ENCODE measurements around the gene GRIPAP1.

Gene GRIPAP1

GRCh38 chrX:49030283-49030682 lies 28.2 kb upstream of the GRIPAP1 start:
- H3K4me1 ChIP-seq (ENCODE audit: insufficient read depth, low read length) = peaks cover 6% of the 10 kb centered on the region
- no peak overlapping the region for H3K4me3 ChIP-seq (ENCODE audit: low read depth in 1 of 2, low read length in 2 of 2)
- peaks cover 19% of the 10 kb centered on the region for H3K36me3 ChIP-seq (ENCODE audit: insufficient read depth, low read length)
- no peaks in the 10 kb centered on the region for H3K27me3 ChIP-seq (ENCODE audit: control insufficient read depth in 1 of 2, insufficient read depth in 2 of 2, low read length in 2 of 2)
- H3K9ac ChIP-seq (ENCODE audit: low read length) = no peak overlapping the region
- H3K9me3 ChIP-seq (ENCODE audit: low read length) = no peaks in the 10 kb centered on the region
- H3K27ac ChIP-seq (ENCODE audit: low read depth, low read length) = no peak overlapping the region

GRCh38 chrX:49029876-49030275 lies 27.8 kb upstream of the GRIPAP1 start:
- Histone ChIP-seq H3K4me1 (ENCODE audit: insufficient read depth, low read length) (peaks cover 6% of the 10 kb centered on the region), H3K27ac (ENCODE audit: low read depth, low read length) (no peak overlapping the region), H3K36me3 (ENCODE audit: insufficient read depth, low read length) (peaks cover 19% of the 10 kb centered on the region), H3K4me3 (ENCODE audit: low read depth in 1 of 2, low read length in 2 of 2) (no peak overlapping the region), H3K27me3 (ENCODE audit: control insufficient read depth in 1 of 2, insufficient read depth in 2 of 2, low read length in 2 of 2) (no peaks in the 10 kb centered on the region), H3K9me3 (ENCODE audit: low read length) (no peaks in the 10 kb centered on the region), H3K9ac (ENCODE audit: low read length) (no peak overlapping the region)

- Histone ChIP-seq H3K27ac (ENCODE audit: low read depth, low read length) (no peak overlapping the region), H3K36me3 (ENCODE audit: insufficient read depth, low read length) (no peaks in the 10 kb centered on the region), H3K4me1 (ENCODE audit: insufficient read depth, low read length) (no peaks in the 10 kb centered on the region), H3K4me3 (ENCODE audit: low read depth in 1 of 2, low read length in 2 of 2) (no peak overlapping the region), H3K9me3 (ENCODE audit: low read length) (no peaks in the 10 kb centered on the region), H3K27me3 (ENCODE audit: control insufficient read depth in 1 of 2, insufficient read depth in 2 of 2, low read length in 2 of 2) (no peaks in the 10 kb centered on the region), H3K9ac (ENCODE audit: low read length) (no peak overlapping the region)
Observed at GRCh38 chrX:49019599-49020249, 17.7 kb upstream of the GRIPAP1 start.

GRCh38 chrX:49019050-49019449 lies 17.0 kb upstream of the GRIPAP1 start:
- H3K9me3 ChIP-seq (ENCODE audit: low read length) = no peaks in the 10 kb centered on the region

GRCh38 chrX:49003696-49004095 lies 1.6 kb upstream of the GRIPAP1 start:
- H3K27me3 ChIP-seq (ENCODE audit: control insufficient read depth in 1 of 2, insufficient read depth in 2 of 2, low read length in 2 of 2) = peaks cover 0 to 5% of the 10 kb centered on the region in 2 donors
- no peaks in the 10 kb centered on the region for H3K9me3 ChIP-seq (ENCODE audit: low read length)
- no peak overlapping the region for H3K9ac ChIP-seq (ENCODE audit: low read length)
- H3K36me3 ChIP-seq (ENCODE audit: insufficient read depth, low read length) = no peaks in the 10 kb centered on the region
- H3K4me3 ChIP-seq (ENCODE audit: low read depth in 1 of 2, low read length in 2 of 2) = no peak overlapping the region
- no peak overlapping the region for H3K27ac ChIP-seq (ENCODE audit: low read depth, low read length)
- peaks cover 8% of the 10 kb centered on the region for H3K4me1 ChIP-seq (ENCODE audit: insufficient read depth, low read length)

More at GRCh38 chrX:49019050-49019449, 17.0 kb upstream of the GRIPAP1 start:
- Histone ChIP-seq H3K27ac (ENCODE audit: low read depth, low read length) (no peak overlapping the region), H3K36me3 (ENCODE audit: insufficient read depth, low read length) (no peaks in the 10 kb centered on the region), H3K9ac (ENCODE audit: low read length) (no peak overlapping the region), H3K4me1 (ENCODE audit: insufficient read depth, low read length) (no peaks in the 10 kb centered on the region), H3K4me3 (ENCODE audit: low read depth in 1 of 2, low read length in 2 of 2) (no peak overlapping the region), H3K27me3 (ENCODE audit: control insufficient read depth in 1 of 2, insufficient read depth in 2 of 2, low read length in 2 of 2) (no peaks in the 10 kb centered on the region)

- no peaks in the 10 kb centered on the region for H3K9me3 ChIP-seq (ENCODE audit: low read length)
- H3K4me3 ChIP-seq (ENCODE audit: low read depth in 1 of 2, low read length in 2 of 2) = peak overlapping the region; percentile 56 to 74
- H3K27ac ChIP-seq (ENCODE audit: low read depth, low read length) = peak overlapping the region; percentile 51
- peaks cover 8% of the 10 kb centered on the region for H3K4me1 ChIP-seq (ENCODE audit: insufficient read depth, low read length)
- no peaks in the 10 kb centered on the region for H3K36me3 ChIP-seq (ENCODE audit: insufficient read depth, low read length)
- peaks cover 0 to 5% of the 10 kb centered on the region in 2 donors for H3K27me3 ChIP-seq (ENCODE audit: control insufficient read depth in 1 of 2, insufficient read depth in 2 of 2, low read length in 2 of 2)
- no peak overlapping the region for H3K9ac ChIP-seq (ENCODE audit: low read length)
Observed at GRCh38 chrX:49001521-49002090, 458 bp downstream of the GRIPAP1 start.

GRCh38 chrX:49000636-49001035 lies 1.4 kb downstream of the GRIPAP1 start:
- no peak overlapping the region for H3K27ac ChIP-seq (ENCODE audit: low read depth, low read length)
- H3K9ac ChIP-seq (ENCODE audit: low read length) = no peak overlapping the region
- no peak overlapping the region for H3K4me3 ChIP-seq (ENCODE audit: low read depth in 1 of 2, low read length in 2 of 2)

GRCh38 chrX:48999030-48999429 lies 3.0 kb downstream of the GRIPAP1 start:
- no peak overlapping the region for H3K9ac ChIP-seq (ENCODE audit: low read length)
- no peaks in the 10 kb centered on the region for H3K36me3 ChIP-seq (ENCODE audit: insufficient read depth, low read length)
- H3K4me3 ChIP-seq (ENCODE audit: low read depth in 1 of 2, low read length in 2 of 2) = no peak overlapping the region
- no peak overlapping the region for H3K27ac ChIP-seq (ENCODE audit: low read depth, low read length)
- H3K4me1 ChIP-seq (ENCODE audit: insufficient read depth, low read length) = peaks cover 8% of the 10 kb centered on the region
- peaks cover 0 to 5% of the 10 kb centered on the region in 2 donors for H3K27me3 ChIP-seq (ENCODE audit: control insufficient read depth in 1 of 2, insufficient read depth in 2 of 2, low read length in 2 of 2)
- H3K9me3 ChIP-seq (ENCODE audit: low read length) = no peaks in the 10 kb centered on the region

More at GRCh38 chrX:49000636-49001035, 1.4 kb downstream of the GRIPAP1 start:
- no peaks in the 10 kb centered on the region for H3K36me3 ChIP-seq (ENCODE audit: insufficient read depth, low read length)
- H3K4me1 ChIP-seq (ENCODE audit: insufficient read depth, low read length) = peaks cover 8% of the 10 kb centered on the region
- peaks cover 0 to 5% of the 10 kb centered on the region in 2 donors for H3K27me3 ChIP-seq (ENCODE audit: control insufficient read depth in 1 of 2, insufficient read depth in 2 of 2, low read length in 2 of 2)
- no peaks in the 10 kb centered on the region for H3K9me3 ChIP-seq (ENCODE audit: low read length)

GRCh38 chrX:48998391-48998790 lies 3.7 kb downstream of the GRIPAP1 start:
- no peaks in the 10 kb centered on the region for H3K9me3 ChIP-seq (ENCODE audit: low read length)
- H3K9ac ChIP-seq (ENCODE audit: low read length) = no peak overlapping the region
- H3K4me3 ChIP-seq (ENCODE audit: low read depth in 1 of 2, low read length in 2 of 2) = no peak overlapping the region
- no peaks in the 10 kb centered on the region for H3K36me3 ChIP-seq (ENCODE audit: insufficient read depth, low read length)
- peaks cover 0 to 5% of the 10 kb centered on the region in 2 donors for H3K27me3 ChIP-seq (ENCODE audit: control insufficient read depth in 1 of 2, insufficient read depth in 2 of 2, low read length in 2 of 2)
- no peak overlapping the region for H3K27ac ChIP-seq (ENCODE audit: low read depth, low read length)
- H3K4me1 ChIP-seq (ENCODE audit: insufficient read depth, low read length) = peaks cover 8% of the 10 kb centered on the region

GRCh38 chrX:48997865-48998264 lies 4.2 kb downstream of the GRIPAP1 start:
- H3K27ac ChIP-seq (ENCODE audit: low read depth, low read length) = no peak overlapping the region
- peaks cover 0 to 5% of the 10 kb centered on the region in 2 donors for H3K27me3 ChIP-seq (ENCODE audit: control insufficient read depth in 1 of 2, insufficient read depth in 2 of 2, low read length in 2 of 2)
- no peaks in the 10 kb centered on the region for H3K36me3 ChIP-seq (ENCODE audit: insufficient read depth, low read length)
- H3K4me1 ChIP-seq (ENCODE audit: insufficient read depth, low read length) = peaks cover 8% of the 10 kb centered on the region
- no peak overlapping the region for H3K4me3 ChIP-seq (ENCODE audit: low read depth in 1 of 2, low read length in 2 of 2)
- H3K9ac ChIP-seq (ENCODE audit: low read length) = no peak overlapping the region
- H3K9me3 ChIP-seq (ENCODE audit: low read length) = no peaks in the 10 kb centered on the region

GRCh38 chrX:48997455-48997854 lies 4.6 kb downstream of the GRIPAP1 start:
- Histone ChIP-seq H3K4me3 (ENCODE audit: low read depth in 1 of 2, low read length in 2 of 2) (no peak overlapping the region), H3K4me1 (ENCODE audit: insufficient read depth, low read length) (peaks cover 8% of the 10 kb centered on the region), H3K9ac (ENCODE audit: low read length) (no peak overlapping the region), H3K36me3 (ENCODE audit: insufficient read depth, low read length) (peaks cover under 1% of the 10 kb centered on the region), H3K27ac (ENCODE audit: low read depth, low read length) (no peak overlapping the region), H3K27me3 (ENCODE audit: control insufficient read depth in 1 of 2, insufficient read depth in 2 of 2, low read length in 2 of 2) (peaks cover 0 to 5% of the 10 kb centered on the region in 2 donors), H3K9me3 (ENCODE audit: low read length) (no peaks in the 10 kb centered on the region)

GRCh38 chrX:48996969-48997368 lies 5.1 kb downstream of the GRIPAP1 start:
- H3K36me3 ChIP-seq (ENCODE audit: insufficient read depth, low read length) = peaks cover 5% of the 10 kb centered on the region
- no peak overlapping the region for H3K4me3 ChIP-seq (ENCODE audit: low read depth in 1 of 2, low read length in 2 of 2)
- H3K27me3 ChIP-seq (ENCODE audit: control insufficient read depth in 1 of 2, insufficient read depth in 2 of 2, low read length in 2 of 2) = peaks cover 0 to 4% of the 10 kb centered on the region in 2 donors
- H3K9me3 ChIP-seq (ENCODE audit: low read length) = no peaks in the 10 kb centered on the region
- no peak overlapping the region for H3K9ac ChIP-seq (ENCODE audit: low read length)
- no peak overlapping the region for H3K27ac ChIP-seq (ENCODE audit: low read depth, low read length)
- peaks cover 8% of the 10 kb centered on the region for H3K4me1 ChIP-seq (ENCODE audit: insufficient read depth, low read length)

Measured in muscle layer of colon (tissue), 2 donors.